ENCODE data around the gene GNAI3.

GNAI3 gene

GRCh38 chr1:109578947-109579443, 30.6 kb downstream of the GNAI3 start (continued):
- TF ChIP-seq ZNF830 (tag by site-specific recombination; IDR thresholded peaks at IDR 0.05; ENCODE audit: low read depth) = no peak
- no peak for TF ChIP-seq ZNF510 (tag by site-specific recombination; IDR thresholded peaks at IDR 0.05; ENCODE audit: insufficient replicate concordance)
- TF ChIP-seq ZNF701 (tag by site-specific recombination; IDR thresholded peaks at IDR 0.05) = no peak

GRCh38 chr1:109579491-109579890, 31.1 kb downstream of the GNAI3 start:
- H3K4me3 ChIP-seq (ENCODE audit: low read depth, low read length) = no peak overlapping the region
- no peak for TF ChIP-seq ZNF324 (tag by site-specific recombination; IDR thresholded peaks at IDR 0.05)
- no peak for TF ChIP-seq SALL2 (tag by site-specific recombination; IDR thresholded peaks at IDR 0.05; ENCODE audit: borderline replicate concordance)
- TF ChIP-seq ZNF18 (tag by site-specific recombination; IDR thresholded peaks at IDR 0.05) = no peak
- no peak for TF ChIP-seq ZNF239 (tag by site-specific recombination; IDR thresholded peaks at IDR 0.05)
- TF ChIP-seq ZNF155 (tag by site-specific recombination; IDR thresholded peaks at IDR 0.05) = no peak
- no peak for TF ChIP-seq SETDB1 (IDR thresholded peaks at IDR 0.05; ENCODE audit: insufficient read length, low read length)
- no peak for TF ChIP-seq ZNF560 (tag by site-specific recombination; IDR thresholded peaks at IDR 0.05; ENCODE audit: borderline replicate concordance)
- TF ChIP-seq ZFP37 (tag by site-specific recombination; IDR thresholded peaks at IDR 0.05) = no peak
- no peak for TF ChIP-seq PRDM6 (tag by site-specific recombination; IDR thresholded peaks at IDR 0.05)
- no peak overlapping the region for H3K27ac ChIP-seq (ENCODE audit: extremely low read depth, low read depth, low read length)
- H3K36me3 ChIP-seq (ENCODE audit: control insufficient read depth in 2 of 2, insufficient read depth in 1 of 2, low read length in 2 of 2) = peaks cover 31 to 53% of the 10 kb centered on the region in 2 experiments
- H3K9me3 ChIP-seq (ENCODE audit: control insufficient read depth, insufficient read depth, low read depth, low read length) = no peaks in the 10 kb centered on the region
- ChIA-PET CTCF (interaction anchor here (0.9 kb wide), 1 partner anchor 60 kb away, joined by 4 read pairs; no protein-coding TSS in a partner anchor), POLR2A (interaction anchor here (1.2 kb wide), 1 partner anchor 31 kb away, joined by 5 read pairs; the partner anchor contains the start of gene GNAI3)
- no peaks in the 10 kb centered on the region for H3K4me1 ChIP-seq (ENCODE audit: control insufficient read depth, insufficient read depth, low read length)

GRCh38 chr1:109582021-109582420, 33.6 kb downstream of the GNAI3 start:
- no peak overlapping the region for H3K4me3 ChIP-seq (ENCODE audit: low read depth, low read length)
- CTCF ChIA-PET = no interaction called here
- H3K27ac ChIP-seq (ENCODE audit: extremely low read depth, low read depth, low read length) = no peak overlapping the region
- H3K4me1 ChIP-seq (ENCODE audit: control insufficient read depth, insufficient read depth, low read length) = no peaks in the 10 kb centered on the region
- POLR2A ChIA-PET = no interaction called here
- peaks cover 33 to 75% of the 10 kb centered on the region in 2 experiments for H3K36me3 ChIP-seq (ENCODE audit: control insufficient read depth in 2 of 2, insufficient read depth in 1 of 2, low read length in 2 of 2)
- H3K9me3 ChIP-seq (ENCODE audit: control insufficient read depth, insufficient read depth, low read depth, low read length) = no peaks in the 10 kb centered on the region
- TF ChIP-seq SP2 (tag by site-specific recombination; IDR thresholded peaks at IDR 0.05) (no peak), ZSCAN4 (tag by site-specific recombination; IDR thresholded peaks at IDR 0.05) (no peak), GLI2 (tag by site-specific recombination; IDR thresholded peaks at IDR 0.05; ENCODE audit: borderline replicate concordance, low read depth) (no peak), HOXD13 (CRISPR knock-in tag; IDR thresholded peaks at IDR 0.05; ENCODE audit: borderline replicate concordance) (no peak), ZNF266 (tag by site-specific recombination; IDR thresholded peaks at IDR 0.05; ENCODE audit: low read depth) (no peak), ZNF658 (tag by site-specific recombination; IDR thresholded peaks at IDR 0.05) (no peak), ZBTB7A (tag by site-specific recombination; IDR thresholded peaks at IDR 0.05; ENCODE audit: low read depth) (no peak), SP3 (tag by site-specific recombination; IDR thresholded peaks at IDR 0.05) (no peak), ZNF501 (tag by site-specific recombination; IDR thresholded peaks at IDR 0.05) (no peak), ZNF704 (tag by site-specific recombination; IDR thresholded peaks at IDR 0.05) (no peak), ZNF302 (tag by site-specific recombination; IDR thresholded peaks at IDR 0.05; ENCODE audit: low read depth) (no peak), ZNF701 (tag by site-specific recombination; IDR thresholded peaks at IDR 0.05) (no peak), ZNF398 (tag by site-specific recombination; IDR thresholded peaks at IDR 0.05) (no peak), ZNF600 (tag by site-specific recombination; IDR thresholded peaks at IDR 0.05) (no peak), ZNF184 (tag by site-specific recombination; IDR thresholded peaks at IDR 0.05) (no peak), ZIC2 (tag by site-specific recombination; IDR thresholded peaks at IDR 0.05) (no peak), ZNF114 (tag by site-specific recombination; IDR thresholded peaks at IDR 0.05) (no peak)
